ENCODE measurements around the gene CEP41.

DNA sequence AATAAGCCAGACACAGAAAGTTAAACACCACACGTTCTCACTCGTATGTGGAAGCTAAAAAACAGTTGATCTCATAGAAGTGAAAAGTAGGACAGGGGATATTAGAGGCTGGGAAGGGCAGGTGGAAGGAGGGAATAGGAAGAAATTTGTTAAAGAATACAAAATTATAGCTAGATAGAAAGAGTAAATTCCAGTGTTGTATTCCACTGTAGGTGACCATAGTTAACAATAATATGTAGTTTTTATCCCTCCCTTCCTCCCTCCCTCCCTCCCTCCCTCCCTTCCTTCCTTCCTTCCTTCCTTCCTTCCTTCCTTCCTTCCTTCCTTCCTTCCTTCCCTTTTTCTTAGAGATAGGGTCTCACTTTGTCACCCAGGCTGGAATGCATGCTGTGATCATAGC, 31.2 kb upstream of the CEP41 start:
- TF ChIP-seq CTCF (IDR thresholded peaks at IDR 0.05 in 2 of 3, conservative IDR thresholded peaks at IDR 0.05 in 1 of 3; ENCODE audit: control insufficient read depth in 2 of 3, extremely low read depth in 1 of 3, insufficient read depth in 1 of 3, low read depth in 3 of 3, low read length in 3 of 3): no peak
- TF ChIP-seq RCOR1 (conservative IDR thresholded peaks at IDR 0.05; ENCODE audit: low read depth, low read length): no peak
- TF ChIP-seq POLR2A (IDR thresholded peaks at IDR 0.05; ENCODE audit: low read depth, low read length): no peak
- TF ChIP-seq EP300 (IDR thresholded peaks at IDR 0.05; ENCODE audit: borderline replicate concordance in 1 of 2, control insufficient read depth in 1 of 2, low read depth in 2 of 2, low read length in 2 of 2): no peak
- TF ChIP-seq REST (IDR thresholded peaks at IDR 0.05; ENCODE audit: low read depth, low read length): no peak
- no peak for TF ChIP-seq LARP7 (IDR thresholded peaks at IDR 0.05)
- TF ChIP-seq YY1 (IDR thresholded peaks at IDR 0.05; ENCODE audit: low read depth, low read length): no peak
- TF ChIP-seq POLR2AphosphoS5 (IDR thresholded peaks at IDR 0.05; ENCODE audit: low read length): no peak
- TF ChIP-seq NFXL1 (IDR thresholded peaks at IDR 0.05; ENCODE audit: borderline replicate concordance): no peak
- TF ChIP-seq, protein P1, sequence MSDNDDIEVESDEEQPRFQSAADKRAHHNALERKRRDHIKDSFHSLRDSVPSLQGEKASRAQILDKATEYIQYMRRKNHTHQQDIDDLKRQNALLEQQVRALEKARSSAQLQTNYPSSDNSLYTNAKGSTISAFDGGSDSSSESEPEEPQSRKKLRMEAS (IDR thresholded peaks at IDR 0.05; ENCODE audit: low read depth, low read length): no peak
- no peak for TF ChIP-seq MEF2A (IDR thresholded peaks at IDR 0.05; ENCODE audit: insufficient read depth, low read depth, low read length)
- TF ChIP-seq MEF2B (IDR thresholded peaks at IDR 0.05; ENCODE audit: partially characterized antibody, poor library complexity, severe bottlenecking): no peak
- no peak for TF ChIP-seq ZSCAN29 (IDR thresholded peaks at IDR 0.05)

All from GM12878 (cell line).